Activated CD4-positive, alpha-beta memory T cell treated with anti-CD3 and anti-CD28 coated beads, Interleukin-2, amount 10 ng/mL, durations not matched to agents 7 days and 5 days (primary cell): Measurements from ENCODE around the gene OXT. TPM values are rescaled to one million over a fixed set of nuclear protein-coding genes. Genes with fewer than 3 reads are reported as not detected.
A peak's percentile ranks its signal among the peaks of the same experiment; 100 is the strongest.
"Not testable (repeated sequence)": the region's sequence is repeated elsewhere in the genome, so short reads cannot be mapped to it uniquely, and the experiment has no call there.

ENCODE experiments used
- CTCF ChIA-PET: fragments of 350-600 bp; sonication (Branson Sonifier 250); formaldehyde crosslinking; loops from one replicate; lab custom pipeline; 2021; ENCODE audit warnings: antibody characterized with exemption, inconsistent platforms; lab: Charles Lee
- POLR2A ChIA-PET: fragments of 350-600 bp; sonication (Branson Sonifier 250); formaldehyde crosslinking; loops from one replicate; lab custom pipeline; 2021; ENCODE audit warnings: antibody characterized with exemption; lab: Charles Lee
- DNase-seq: peaks from one replicate; pipeline ENCODE4 v3.0.0-alpha.2; 2020
- H3K27ac Mint-ChIP-seq: one replicate; pipeline ENCODE4 v1.8.0; 2021; ENCODE audit warnings: mild to moderate bottlenecking, mixed read lengths
- H3K27me3 Mint-ChIP-seq: one replicate; pipeline ENCODE4 v1.8.0; 2021; ENCODE audit warnings: mixed read lengths
- H3K36me3 Mint-ChIP-seq: one replicate; pipeline ENCODE4 v1.8.0; 2021; ENCODE audit warnings: low read depth, mixed read lengths
- H3K4me1 Mint-ChIP-seq: one replicate; pipeline ENCODE4 v1.8.0; 2021; ENCODE audit warnings: mixed read lengths
- H3K4me3 Mint-ChIP-seq: one replicate; pipeline ENCODE4 v1.8.0; 2021; ENCODE audit warnings: mild to moderate bottlenecking, mixed read lengths
- H3K9me3 Mint-ChIP-seq: one replicate; pipeline ENCODE4 v1.8.0; 2021; ENCODE audit warnings: mixed read lengths
- total RNA-seq, 2 experiments: library from RNA; stranded (reverse); gene quantifications; one replicate each; pipeline ENCODE4 v1.2.3, GENCODE V29; 2021

Gene OXT
- total RNA-seq, 2 experiments from 2014 or later: not detected

DNA sequence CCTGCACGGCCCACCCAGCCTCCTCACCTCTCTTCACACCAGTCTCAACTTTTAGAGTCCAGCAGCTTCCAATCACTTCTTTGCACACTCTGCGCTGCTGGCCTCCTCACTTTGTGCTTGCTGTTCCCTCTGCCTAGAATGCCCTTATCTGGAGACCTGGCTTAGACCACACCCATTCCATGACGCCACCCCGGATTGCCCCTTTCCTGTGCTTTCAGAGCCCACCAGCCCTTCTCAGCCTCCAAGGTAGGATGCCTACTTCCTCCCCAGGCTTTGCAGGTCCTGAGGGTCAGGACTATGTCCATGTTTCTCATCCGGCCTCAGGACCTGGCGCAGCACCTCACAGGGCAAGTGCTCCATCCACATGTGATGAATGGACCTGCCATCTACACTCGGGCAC, 40.1 kb downstream of the OXT start:
- ChIA-PET POLR2A (no interaction called here), CTCF (no interaction called here)
- Mint-ChIP-seq H3K4me1 (peaks cover 3% of the 10 kb centered on the region), H3K36me3 (peaks cover 18% of the 10 kb centered on the region), H3K4me3 (no peak overlapping the region), H3K27ac (no peak overlapping the region), H3K9me3 (no peaks in the 10 kb centered on the region), H3K27me3 (no peaks in the 10 kb centered on the region)
- no peak for DNase-seq

DNA sequence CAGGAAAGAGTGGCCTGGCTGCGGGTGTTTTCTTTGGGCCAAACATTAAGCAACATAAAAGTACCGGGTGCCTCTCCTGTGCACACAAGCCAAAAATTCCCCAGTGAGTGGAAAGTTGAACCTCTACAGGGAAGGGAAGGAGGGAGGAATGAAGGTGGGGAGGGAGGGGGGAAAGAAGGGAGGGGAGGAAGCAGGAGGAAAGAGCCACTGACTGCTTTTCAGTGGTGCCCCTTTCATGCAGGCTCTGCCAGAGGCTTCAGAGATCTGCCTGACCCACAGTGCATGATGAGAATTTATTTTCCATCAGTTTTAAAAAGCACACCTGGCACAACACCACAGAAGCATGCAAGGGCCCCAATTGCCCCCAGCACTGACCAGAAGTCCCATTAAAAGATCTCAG, 40.6 kb downstream of the OXT start:
- H3K27ac Mint-ChIP-seq: no peak overlapping the region
- ChIA-PET POLR2A (no interaction called here), CTCF (interaction anchor here (1.2 kb wide), 1 partner anchor 59 kb away, joined by 5 read pairs; no protein-coding TSS in a partner anchor)
- H3K27me3 Mint-ChIP-seq: no peaks in the 10 kb centered on the region
- no peak for DNase-seq
- H3K9me3 Mint-ChIP-seq: no peaks in the 10 kb centered on the region
- peaks cover 17% of the 10 kb centered on the region for H3K36me3 Mint-ChIP-seq
- H3K4me3 Mint-ChIP-seq: no peak overlapping the region
- H3K4me1 Mint-ChIP-seq: peaks cover 3% of the 10 kb centered on the region

DNA sequence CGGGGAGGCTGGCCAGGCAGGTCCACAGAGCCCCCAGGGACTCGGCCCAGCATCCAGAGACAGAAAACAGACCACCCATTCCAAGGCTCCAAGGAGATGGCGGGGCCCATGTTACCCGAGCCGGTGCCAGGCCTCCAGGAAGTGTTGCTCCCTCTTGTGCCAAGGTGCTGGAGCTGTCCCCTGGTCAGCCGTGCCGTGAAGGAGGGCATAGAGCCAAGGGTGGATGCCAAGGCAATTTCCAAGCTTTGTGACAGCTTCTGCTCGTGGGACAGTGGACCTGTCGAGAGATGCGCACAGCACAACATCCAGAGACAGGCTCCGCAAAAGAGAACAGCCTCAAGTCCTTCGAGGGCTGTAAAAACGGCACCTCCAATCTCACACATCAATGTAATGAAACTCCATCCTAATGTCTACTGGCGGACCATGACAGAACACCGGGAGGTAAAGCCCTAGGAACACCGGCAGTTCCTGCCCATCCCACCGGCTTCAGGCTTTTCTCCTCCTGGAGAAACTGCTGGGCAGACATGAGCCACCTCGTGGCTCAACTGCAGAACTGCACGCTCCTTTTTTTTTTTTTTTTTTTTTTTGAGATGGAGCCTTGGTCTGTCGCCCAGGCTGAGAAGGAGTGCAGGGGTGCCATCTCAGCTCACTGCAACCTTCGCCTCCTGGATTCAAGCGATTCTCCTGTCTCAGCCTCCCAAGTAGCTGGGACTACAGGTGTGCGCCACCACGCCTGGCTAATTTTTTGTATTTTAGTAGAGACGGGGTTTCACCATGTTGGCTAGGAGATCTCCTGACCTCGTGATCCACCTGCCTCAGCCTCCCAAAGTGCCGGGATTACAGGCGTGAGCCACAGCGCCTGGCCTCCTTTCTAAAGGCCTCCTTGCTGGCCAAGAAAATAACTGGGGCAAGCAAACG, 44.0 kb downstream of the OXT start:
- peaks cover 18% of the 10 kb centered on the region for H3K36me3 Mint-ChIP-seq
- H3K4me3 Mint-ChIP-seq: no peak overlapping the region
- H3K27ac Mint-ChIP-seq: no peak overlapping the region
- CTCF ChIA-PET: interaction anchor here (0.6 to 3.8 kb wide), 12 partner anchors 13 to 201 kb away, joined by 3 to 25 read pairs (median 4); no protein-coding TSS in a partner anchor
- no peaks in the 10 kb centered on the region for H3K27me3 Mint-ChIP-seq
- H3K4me1 Mint-ChIP-seq: peaks cover 5% of the 10 kb centered on the region
- H3K9me3 Mint-ChIP-seq: no peaks in the 10 kb centered on the region
- DNase-seq: peak; percentile 22
- POLR2A ChIA-PET: interaction anchor here (0.9 kb wide), 1 partner anchor 510 kb away, joined by 3 read pairs; no protein-coding TSS in a partner anchor

DNA sequence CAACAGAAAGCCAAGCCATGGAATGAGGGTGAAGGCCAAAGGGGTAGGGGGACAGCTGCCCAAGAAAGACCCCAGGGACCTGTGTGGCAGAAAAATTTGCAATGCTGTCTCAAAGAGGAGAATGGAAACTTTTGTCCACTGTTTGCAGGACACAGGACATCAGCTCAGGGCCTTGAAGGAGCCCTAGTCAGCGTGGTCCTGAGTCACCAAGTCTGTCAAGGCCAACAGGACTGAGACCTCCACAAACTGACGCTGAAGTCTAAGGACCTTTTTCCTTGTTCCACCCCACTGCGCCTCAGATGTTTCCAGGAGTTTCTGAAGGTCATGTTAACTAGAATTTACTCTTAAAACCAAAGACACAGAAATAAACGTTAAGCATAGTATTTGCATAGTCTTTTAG, 44.9 kb downstream of the OXT start:
- H3K27me3 Mint-ChIP-seq: no peaks in the 10 kb centered on the region
- no peak overlapping the region for H3K27ac Mint-ChIP-seq
- peaks cover 22% of the 10 kb centered on the region for H3K36me3 Mint-ChIP-seq
- no peak for DNase-seq
- CTCF ChIA-PET: interaction anchor here (0.6 to 3.8 kb wide), 9 partner anchors 12 to 93 kb away, joined by 3 to 25 read pairs (median 4); no protein-coding TSS in a partner anchor
- H3K4me1 Mint-ChIP-seq: peaks cover 13% of the 10 kb centered on the region
- no peak overlapping the region for H3K4me3 Mint-ChIP-seq
- no peaks in the 10 kb centered on the region for H3K9me3 Mint-ChIP-seq
- POLR2A ChIA-PET: interaction anchor here (1.1 kb wide), 1 partner anchor 41 kb away, joined by 3 read pairs; no protein-coding TSS in a partner anchor

DNA sequence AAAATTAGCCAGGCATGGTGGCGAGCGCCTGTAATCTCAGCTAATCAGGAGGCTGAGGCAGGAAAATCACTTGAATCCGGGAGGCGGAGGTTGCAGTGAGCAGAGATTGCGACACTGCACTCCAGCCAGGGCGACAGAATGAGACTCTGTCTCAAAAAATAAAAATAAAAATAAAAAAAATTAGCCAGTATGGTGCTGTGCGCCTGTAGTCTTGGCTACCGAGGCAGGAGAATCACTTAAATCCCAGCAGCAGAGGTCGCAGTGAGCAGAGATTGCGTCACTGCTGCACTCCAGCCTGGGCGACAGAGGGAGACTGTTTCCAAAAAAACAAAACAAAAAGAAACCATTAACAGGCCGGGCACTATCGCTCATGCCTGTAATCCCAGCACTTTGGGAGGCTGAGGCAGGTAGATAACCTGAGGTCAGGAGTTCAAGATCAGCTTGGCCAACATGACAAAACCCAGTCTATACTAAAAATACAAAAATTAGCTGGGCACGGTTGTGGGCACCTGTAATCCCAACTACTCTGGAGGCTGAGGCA, 46.5 kb downstream of the OXT start:
- Mint-ChIP-seq H3K36me3 (peaks cover 37% of the 10 kb centered on the region), H3K4me1 (peaks cover 28% of the 10 kb centered on the region)
- CTCF ChIA-PET: interaction anchor here (0.6 to 3.8 kb wide), 6 partner anchors 9 to 199 kb away, joined by 3 to 25 read pairs (median 4); no protein-coding TSS in a partner anchor
- H3K27ac Mint-ChIP-seq, H3K9me3 Mint-ChIP-seq, POLR2A ChIA-PET, H3K27me3 Mint-ChIP-seq, H3K4me3 Mint-ChIP-seq: not testable (repeated sequence)
- peak; percentile 53 for DNase-seq

DNA sequence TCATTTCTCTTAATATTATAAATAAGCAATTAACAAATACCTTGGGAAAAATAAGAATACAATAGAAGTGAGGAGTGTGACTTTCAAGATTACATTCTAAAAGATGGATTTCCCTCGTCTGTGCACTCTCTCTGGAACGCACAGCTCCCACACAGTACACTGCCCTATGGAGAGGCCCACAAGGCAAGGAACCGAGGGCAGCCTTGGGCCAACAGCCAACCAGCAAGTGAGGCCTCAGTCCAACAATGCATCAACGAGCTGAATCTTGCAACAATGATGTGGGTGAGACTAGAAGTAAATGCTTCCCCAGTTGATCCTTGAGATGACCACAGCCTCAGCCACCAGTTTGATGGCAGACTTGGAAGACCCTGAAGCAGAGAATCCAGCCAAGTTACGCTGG, 47.6 kb downstream of the OXT start:
- ChIA-PET POLR2A (no interaction called here), CTCF (interaction anchor here (1.1 to 2.3 kb wide), 2 partner anchors 49 to 198 kb away, joined by 3 to 9 read pairs; no protein-coding TSS in a partner anchor)
- H3K27ac Mint-ChIP-seq: no peak overlapping the region

DNA sequence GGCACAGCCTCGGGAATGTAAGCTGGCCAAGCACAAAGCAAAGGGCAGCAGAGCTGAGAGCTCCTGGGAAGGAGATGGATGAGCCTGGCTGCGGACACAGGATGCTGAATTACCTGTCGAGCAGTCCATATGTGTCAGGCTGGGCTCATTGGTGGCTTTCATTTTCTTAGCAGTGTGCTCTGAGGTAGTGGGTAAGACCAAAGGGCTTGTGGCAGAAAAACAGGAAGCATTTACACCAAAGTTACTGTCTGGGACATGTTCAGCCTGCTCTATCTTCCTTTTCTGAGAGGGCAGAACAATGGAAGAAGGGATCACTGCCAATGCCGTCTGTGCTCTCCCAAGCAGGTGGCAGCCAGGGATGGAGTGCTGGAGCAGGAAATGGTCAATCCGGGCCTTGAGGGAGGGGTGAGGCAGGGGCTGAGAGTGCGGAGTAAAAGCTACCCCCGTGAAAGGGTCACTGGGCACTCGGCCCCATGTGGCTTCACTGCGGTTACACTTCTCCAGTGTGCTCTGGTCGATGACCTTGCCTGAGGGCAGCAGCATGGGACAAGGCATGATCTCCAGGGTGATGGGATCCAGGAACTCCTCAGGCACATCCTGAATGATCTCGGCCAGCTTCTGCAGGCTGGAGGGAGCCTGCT, 50.0 kb downstream of the OXT start:
- POLR2A ChIA-PET: interaction anchor here (0.9 to 2.4 kb wide), 4 partner anchors 36 to 82 kb away, joined by 3 to 5 read pairs (median 4); no protein-coding TSS in a partner anchor
- Mint-ChIP-seq H3K27ac (peak overlapping the region; percentile 88), H3K4me3 (no peak overlapping the region)

More for the DNA sequence above, 47.6 kb downstream of the OXT start:
- H3K36me3 Mint-ChIP-seq: peaks cover 41% of the 10 kb centered on the region
- H3K4me1 Mint-ChIP-seq: peaks cover 37% of the 10 kb centered on the region
- DNase-seq: no peak
- H3K4me3 Mint-ChIP-seq: no peak overlapping the region
- no peaks in the 10 kb centered on the region for H3K27me3 Mint-ChIP-seq
- peaks cover 2% of the 10 kb centered on the region for H3K9me3 Mint-ChIP-seq

More for the DNA sequence above, 50.0 kb downstream of the OXT start:
- Mint-ChIP-seq H3K27me3 (no peaks in the 10 kb centered on the region), H3K9me3 (peaks cover 6% of the 10 kb centered on the region), H3K4me1 (peaks cover 38% of the 10 kb centered on the region), H3K36me3 (peaks cover 44% of the 10 kb centered on the region)
- CTCF ChIA-PET: no interaction called here
- DNase-seq: peak; percentile 23

Other genes starting within 250 kb of the OXT start
- gene PCED1A, start 231.0 kb upstream of the OXT start, total RNA-seq: 10 to 100 TPM; 25.0 to 25.7 TPM
- gene VPS16, start 230.9 kb upstream of the OXT start, total RNA-seq: 10 to 100 TPM; 49.7 to 53.0 TPM
- 10 to 100 TPM; 66.9 to 71.5 TPM for gene PTPRA, start 198.1 kb upstream of the OXT start, total RNA-seq
- gene GNRH2, start 28.0 kb upstream of the OXT start, total RNA-seq: 1 to 10 TPM; 2.3 to 3.0 TPM
- 10 to 100 TPM; 33.7 to 35.3 TPM for gene MRPS26, start 25.6 kb upstream of the OXT start, total RNA-seq
- gene AVP, start 13.1 kb downstream of the OXT start, total RNA-seq: not detected
- gene FASTKD5, start 88.2 kb downstream of the OXT start, total RNA-seq: 10 to 100 TPM; 20.1 to 20.8 TPM
- gene UBOX5, start 88.2 kb downstream of the OXT start, total RNA-seq: 10 to 100 TPM in 1 of 2 experiments, 1 to 10 TPM in 1; 8.4 to 10.7 TPM
- gene LZTS3, start 101.9 kb downstream of the OXT start, total RNA-seq: 1 to 10 TPM in 1 of 2 experiments, under 1 TPM in 1; 0.90 to 1.0 TPM
- gene DDRGK1, start 133.1 kb downstream of the OXT start, total RNA-seq: 10 to 100 TPM; 66.6 to 68.3 TPM
- gene ITPA, start 137.9 kb downstream of the OXT start, total RNA-seq: 10 to 100 TPM; 42.3 to 49.2 TPM
- gene SLC4A11, start 167.6 kb downstream of the OXT start, total RNA-seq: 1 to 10 TPM; 1.6 to 1.8 TPM